ENCODE results near the gene NR5A2. TPM values are rescaled to one million over a fixed set of nuclear protein-coding genes. Genes with fewer than 3 reads are reported as not detected.

Gene NR5A2
- not detected for polyA plus RNA-seq (2012; ENCODE audit: insufficient read length, low read depth)

GRCh38 chr1:200027264-200027823 is at the start of gene NR5A2:
Gene NR5A2, plus strand, starts transcription at chr1:200027710. Its CDS starts 138 bp downstream, at chr1:200027848.
- TF ChIP-seq FOXP2 (optimal IDR thresholded peaks at IDR 0.05; ENCODE audit: borderline replicate concordance, extremely low read depth, extremely low read length, insufficient read depth) (no peak), SIN3A (IDR thresholded peaks at IDR 0.05; ENCODE audit: borderline replicate concordance, insufficient read depth, low read length) (no peak), REST (IDR thresholded peaks at IDR 0.05; ENCODE audit: insufficient read depth in 1 of 2, low read depth in 2 of 2, low read length in 2 of 2) (no peak), POLR2AphosphoS5 (IDR thresholded peaks at IDR 0.05; ENCODE audit: low read depth, low read length) (no peak), TAF1 (IDR thresholded peaks at IDR 0.05; ENCODE audit: borderline replicate concordance, insufficient read depth, low read length) (no peak)

- TF ChIP-seq FOXP2 (optimal IDR thresholded peaks at IDR 0.05; ENCODE audit: borderline replicate concordance, extremely low read depth, extremely low read length, insufficient read depth) (no peak), POLR2AphosphoS5 (IDR thresholded peaks at IDR 0.05; ENCODE audit: low read depth, low read length) (no peak), SIN3A (IDR thresholded peaks at IDR 0.05; ENCODE audit: borderline replicate concordance, insufficient read depth, low read length) (no peak), REST (IDR thresholded peaks at IDR 0.05; ENCODE audit: insufficient read depth in 1 of 2, low read depth in 2 of 2, low read length in 2 of 2) (no peak), TAF1 (IDR thresholded peaks at IDR 0.05; ENCODE audit: borderline replicate concordance, insufficient read depth, low read length) (no peak)
These were observed 49.0 kb upstream of the NR5A2 start for GRCh38 chr1:199978408-199978940.

GRCh38 chr1:199979071-199979470 is 48.4 kb upstream of the NR5A2 start:
- TF ChIP-seq SIN3A (IDR thresholded peaks at IDR 0.05; ENCODE audit: borderline replicate concordance, insufficient read depth, low read length), result no peak
- no peak for TF ChIP-seq REST (IDR thresholded peaks at IDR 0.05; ENCODE audit: insufficient read depth in 1 of 2, low read depth in 2 of 2, low read length in 2 of 2)
- TF ChIP-seq FOXP2 (optimal IDR thresholded peaks at IDR 0.05; ENCODE audit: borderline replicate concordance, extremely low read depth, extremely low read length, insufficient read depth), result no peak
- no peak for TF ChIP-seq POLR2AphosphoS5 (IDR thresholded peaks at IDR 0.05; ENCODE audit: low read depth, low read length)
- TF ChIP-seq TAF1 (IDR thresholded peaks at IDR 0.05; ENCODE audit: borderline replicate concordance, insufficient read depth, low read length), result no peak

GRCh38 chr1:199981584-199981983 is 45.9 kb upstream of the NR5A2 start:
- TF ChIP-seq FOXP2 (optimal IDR thresholded peaks at IDR 0.05; ENCODE audit: borderline replicate concordance, extremely low read depth, extremely low read length, insufficient read depth) (no peak), TAF1 (IDR thresholded peaks at IDR 0.05; ENCODE audit: borderline replicate concordance, insufficient read depth, low read length) (no peak), REST (IDR thresholded peaks at IDR 0.05; ENCODE audit: insufficient read depth in 1 of 2, low read depth in 2 of 2, low read length in 2 of 2) (no peak), POLR2AphosphoS5 (IDR thresholded peaks at IDR 0.05; ENCODE audit: low read depth, low read length) (no peak), SIN3A (IDR thresholded peaks at IDR 0.05; ENCODE audit: borderline replicate concordance, insufficient read depth, low read length) (no peak)

Data from PFSK-1 (cell line).